DMS79 treated with DMSO at 0.1 percent for 48 hours (cell line): ENCODE results near the gene ASB2.

Source experiments
- DNase-seq: peaks from one replicate; lab custom pipeline; 2025; lab: John Stamatoyannopoulos, UW

ASB2 gene

GRCh38 chr14:93976477-93977057 lies at the start of gene ASB2:
ASB2 (minus strand) TSS chr14:93976570; CDS start chr14:93964539, 12,031 bp downstream.
- DNase-seq, result no peak

GRCh38 chr14:94025720-94026119 lies 49.4 kb upstream of the ASB2 start:
- no peak for DNase-seq

- no peak for DNase-seq
Measured at GRCh38 chr14:94024549-94024948, 48.2 kb upstream of the ASB2 start.

- no peak for DNase-seq
Measured at GRCh38 chr14:94022532-94023411, 46.4 kb upstream of the ASB2 start.

GRCh38 chr14:94021416-94022157 lies 45.2 kb upstream of the ASB2 start:
- DNase-seq, result no peak

- no peak for DNase-seq
Measured at GRCh38 chr14:94021001-94021400, 44.6 kb upstream of the ASB2 start.

- no peak for DNase-seq
Measured at GRCh38 chr14:94020267-94020666, 43.9 kb upstream of the ASB2 start.

GRCh38 chr14:94019329-94019728 lies 43.0 kb upstream of the ASB2 start:
- DNase-seq, result no peak

GRCh38 chr14:94018308-94018707 lies 41.9 kb upstream of the ASB2 start:
- no peak for DNase-seq

GRCh38 chr14:94016446-94016976 lies 40.1 kb upstream of the ASB2 start:
- no peak for DNase-seq

GRCh38 chr14:94015223-94015622 lies 38.9 kb upstream of the ASB2 start:
- no peak for DNase-seq

GRCh38 chr14:94014382-94014781 lies 38.0 kb upstream of the ASB2 start:
- DNase-seq, result no peak

GRCh38 chr14:94011795-94012194 lies 35.4 kb upstream of the ASB2 start:
- peak; percentile 21 for DNase-seq

- DNase-seq, result no peak
Measured at GRCh38 chr14:94010625-94011024, 34.3 kb upstream of the ASB2 start.

- DNase-seq, result peak; percentile 92
Measured at GRCh38 chr14:94009767-94010166, 33.4 kb upstream of the ASB2 start.

GRCh38 chr14:94008234-94008633 lies 31.9 kb upstream of the ASB2 start:
- DNase-seq, result no peak

GRCh38 chr14:94005324-94006073 lies 29.1 kb upstream of the ASB2 start:
- no peak for DNase-seq

GRCh38 chr14:94004015-94004414 lies 27.6 kb upstream of the ASB2 start:
- no peak for DNase-seq

- DNase-seq, result no peak
Measured at GRCh38 chr14:94003397-94003796, 27.0 kb upstream of the ASB2 start.

- peak; percentile 83 for DNase-seq
Measured at GRCh38 chr14:94001501-94002396, 25.4 kb upstream of the ASB2 start.

- DNase-seq, result no peak
Measured at GRCh38 chr14:94001016-94001415, 24.6 kb upstream of the ASB2 start.
